Activated naive CD8-positive, alpha-beta T cell treated with anti-CD3 and anti-CD28 coated beads for 36 hours (primary cell): ENCODE measurements around the gene ACAT1. TPM values are rescaled to one million over a fixed set of nuclear protein-coding genes. Genes with fewer than 3 reads are reported as not detected.
A peak's percentile ranks its signal among the peaks of the same experiment; 100 is the strongest.
"Not testable (repeated sequence)": the region's sequence is repeated elsewhere in the genome, so short reads cannot be mapped to it uniquely, and the experiment has no call there.

Source experiments
- DNase-seq: peaks from one replicate; pipeline ENCODE4 v3.0.0; 2021
- H3K27ac Mint-ChIP-seq: one replicate; pipeline ENCODE4 v1.8.0; 2022; ENCODE audit warnings: mild to moderate bottlenecking, moderate library complexity, mixed read lengths
- H3K27me3 Mint-ChIP-seq: one replicate; pipeline ENCODE4 v1.8.0; 2022; ENCODE audit warnings: mild to moderate bottlenecking, mixed read lengths
- H3K36me3 Mint-ChIP-seq: one replicate; pipeline ENCODE4 v1.8.0; 2021; ENCODE audit warnings: mild to moderate bottlenecking, mixed read lengths
- H3K4me1 Mint-ChIP-seq: one replicate; pipeline ENCODE4 v1.8.0; 2021; ENCODE audit warnings: mixed read lengths
- H3K4me3 Mint-ChIP-seq: one replicate; pipeline ENCODE4 v1.8.0; 2022; ENCODE audit warnings: mild to moderate bottlenecking, moderate library complexity, mixed read lengths
- H3K9me3 Mint-ChIP-seq: one replicate; pipeline ENCODE4 v1.8.0; 2022; ENCODE audit warnings: mixed read lengths
- total RNA-seq, 2 experiments: library from RNA; stranded (reverse); gene quantifications; one replicate each; pipeline ENCODE4 v1.2.3, GENCODE V29; 2021

The ACAT1 gene
- total RNA-seq: 10 to 100 TPM; 63.6 to 74.3 TPM

GRCh38 chr11:108121274-108122155, at the start of gene ACAT1:
TSS of gene ACAT1 (plus strand) at chr11:108121567. CDS start at chr11:108121607, 40 bp downstream.
- Mint-ChIP-seq H3K27me3 (no peaks in the 10 kb centered on the region), H3K36me3 (peaks cover 17% of the 10 kb centered on the region), H3K27ac (peak within 1 kb of the TSS; percentile 74), H3K4me3 (peak within 1 kb of the TSS; percentile 96), H3K9me3 (no peaks in the 10 kb centered on the region), H3K4me1 (peaks cover 28% of the 10 kb centered on the region)
- peak; percentile 99 for DNase-seq

GRCh38 chr11:108084811-108085210, 36.6 kb upstream of the ACAT1 start:
- Mint-ChIP-seq H3K4me1 (no peaks in the 10 kb centered on the region), H3K27me3 (no peaks in the 10 kb centered on the region), H3K36me3 (peaks cover 26% of the 10 kb centered on the region), H3K4me3 (no peak overlapping the region), H3K9me3 (no peaks in the 10 kb centered on the region), H3K27ac (no peak overlapping the region)
- DNase-seq: no peak

GRCh38 chr11:108085672-108086071, 35.7 kb upstream of the ACAT1 start:
- Mint-ChIP-seq H3K4me1 (no peaks in the 10 kb centered on the region), H3K27me3 (no peaks in the 10 kb centered on the region), H3K36me3 (peaks cover 19% of the 10 kb centered on the region), H3K4me3 (no peak overlapping the region), H3K9me3 (no peaks in the 10 kb centered on the region), H3K27ac (no peak overlapping the region)
- DNase-seq: no peak

GRCh38 chr11:108092134-108092533, 29.2 kb upstream of the ACAT1 start:
- Mint-ChIP-seq H3K36me3 (peaks cover 3% of the 10 kb centered on the region), H3K4me1 (no peaks in the 10 kb centered on the region), H3K9me3 (no peaks in the 10 kb centered on the region), H3K27ac (no peak overlapping the region), H3K4me3 (no peak overlapping the region), H3K27me3 (no peaks in the 10 kb centered on the region)
- DNase-seq: no peak

GRCh38 chr11:108093128-108093904, 28.1 kb upstream of the ACAT1 start:
- Mint-ChIP-seq H3K4me1 (no peaks in the 10 kb centered on the region), H3K27ac (no peak overlapping the region), H3K9me3 (no peaks in the 10 kb centered on the region), H3K27me3 (no peaks in the 10 kb centered on the region), H3K36me3 (peaks cover 6% of the 10 kb centered on the region), H3K4me3 (no peak overlapping the region)
- no peak for DNase-seq

- Mint-ChIP-seq H3K4me1 (no peaks in the 10 kb centered on the region), H3K27me3 (no peaks in the 10 kb centered on the region), H3K27ac (no peak overlapping the region), H3K9me3 (no peaks in the 10 kb centered on the region), H3K4me3 (no peak overlapping the region), H3K36me3 (peaks cover 7% of the 10 kb centered on the region)
- DNase-seq: no peak
Measured at GRCh38 chr11:108097179-108097578, 24.2 kb upstream of the ACAT1 start.

- H3K27ac Mint-ChIP-seq: peak overlapping the region; percentile 28
- H3K36me3 Mint-ChIP-seq: peaks cover 5% of the 10 kb centered on the region
- H3K9me3 Mint-ChIP-seq: no peaks in the 10 kb centered on the region
- H3K4me1 Mint-ChIP-seq: no peaks in the 10 kb centered on the region
- no peak for DNase-seq
- no peaks in the 10 kb centered on the region for H3K27me3 Mint-ChIP-seq
- no peak overlapping the region for H3K4me3 Mint-ChIP-seq
Measured at GRCh38 chr11:108101090-108101775, 20.1 kb upstream of the ACAT1 start.

GRCh38 chr11:108111126-108111525, 10.2 kb upstream of the ACAT1 start:
- H3K9me3 Mint-ChIP-seq: no peaks in the 10 kb centered on the region
- no peaks in the 10 kb centered on the region for H3K36me3 Mint-ChIP-seq
- H3K27ac Mint-ChIP-seq: no peak overlapping the region
- no peaks in the 10 kb centered on the region for H3K27me3 Mint-ChIP-seq
- no peaks in the 10 kb centered on the region for H3K4me1 Mint-ChIP-seq
- no peak overlapping the region for H3K4me3 Mint-ChIP-seq
- no peak for DNase-seq

- no peaks in the 10 kb centered on the region for H3K36me3 Mint-ChIP-seq
- H3K27me3 Mint-ChIP-seq: no peaks in the 10 kb centered on the region
- H3K4me1 Mint-ChIP-seq: no peaks in the 10 kb centered on the region
- H3K4me3 Mint-ChIP-seq: no peak overlapping the region
- H3K9me3 Mint-ChIP-seq: no peaks in the 10 kb centered on the region
- no peak for DNase-seq
- no peak overlapping the region for H3K27ac Mint-ChIP-seq
Measured at GRCh38 chr11:108112057-108112456, 9.3 kb upstream of the ACAT1 start.

GRCh38 chr11:108115500-108116140, 5.7 kb upstream of the ACAT1 start:
- Mint-ChIP-seq H3K27me3 (no peaks in the 10 kb centered on the region), H3K9me3 (no peaks in the 10 kb centered on the region), H3K27ac (no peak overlapping the region), H3K4me1 (no peaks in the 10 kb centered on the region), H3K4me3 (no peak overlapping the region), H3K36me3 (no peaks in the 10 kb centered on the region)
- DNase-seq: no peak

GRCh38 chr11:108117746-108118371, 3.5 kb upstream of the ACAT1 start:
- Mint-ChIP-seq H3K27ac (no peak overlapping the region), H3K36me3 (peaks cover 7% of the 10 kb centered on the region), H3K9me3 (no peaks in the 10 kb centered on the region), H3K4me3 (no peak overlapping the region), H3K4me1 (peaks cover 8% of the 10 kb centered on the region), H3K27me3 (no peaks in the 10 kb centered on the region)
- DNase-seq: no peak

- Mint-ChIP-seq H3K4me3 (peak overlapping the region; percentile 96), H3K36me3 (peaks cover 14% of the 10 kb centered on the region), H3K4me1 (peaks cover 28% of the 10 kb centered on the region), H3K27ac (peak overlapping the region; percentile 72)
- not testable (repeated sequence) for H3K27me3 Mint-ChIP-seq, H3K9me3 Mint-ChIP-seq, DNase-seq
Measured at GRCh38 chr11:108120936-108121273, 462 bp upstream of the ACAT1 start.

GRCh38 chr11:108122166-108122628, 830 bp downstream of the ACAT1 start:
- Mint-ChIP-seq H3K4me1 (peaks cover 28% of the 10 kb centered on the region), H3K27ac (peak overlapping the region; percentile 74), H3K9me3 (no peaks in the 10 kb centered on the region)

GRCh38 chr11:108125096-108125495, 3.7 kb downstream of the ACAT1 start:
- no peak overlapping the region for H3K27ac Mint-ChIP-seq
- peaks cover 30% of the 10 kb centered on the region for H3K4me1 Mint-ChIP-seq
- H3K4me3 Mint-ChIP-seq: no peak overlapping the region
- peaks cover 22% of the 10 kb centered on the region for H3K36me3 Mint-ChIP-seq
- H3K27me3 Mint-ChIP-seq: no peaks in the 10 kb centered on the region
- H3K9me3 Mint-ChIP-seq: no peaks in the 10 kb centered on the region
- no peak for DNase-seq

More at GRCh38 chr11:108122166-108122628, 830 bp downstream of the ACAT1 start:
- peaks cover 18% of the 10 kb centered on the region for H3K36me3 Mint-ChIP-seq
- peak overlapping the region; percentile 96 for H3K4me3 Mint-ChIP-seq
- DNase-seq: no peak
- no peaks in the 10 kb centered on the region for H3K27me3 Mint-ChIP-seq
